Caki2 (cell line): Measurements from ENCODE around the gene BRF1. TPM values are rescaled to one million over a fixed set of nuclear protein-coding genes. Genes with fewer than 3 reads are reported as not detected.
"Not testable (repeated sequence)": the region's sequence is repeated elsewhere in the genome, so short reads cannot be mapped to it uniquely, and the experiment has no call there.

Source experiments
- DNase-seq: peaks from one replicate; pipeline ENCODE4 v3.0.0-alpha.2; 2015; ENCODE audit warnings: low read depth
- in situ Hi-C: cut with HindIII; loops from 2 replicates; pipeline ENCODE4 v1.10.0; 2016; ENCODE audit warnings: low sequenced_read_pairs, low pct_unique_long_range_greater_than_20kb, mixed read lengths
- total RNA-seq: library from RNA; depleted of rRNA; stranded (reverse); fragments of >200 nt; shearing (Covaris generic); gene quantifications from 2 replicates; pipeline ENCODE4 v1.2.3, GENCODE V29; 2014; ENCODE audit warnings: low replicate concordance

The BRF1 gene
- total RNA-seq, 1 experiment from 2014 or later: 21.8 TPM

DNA sequence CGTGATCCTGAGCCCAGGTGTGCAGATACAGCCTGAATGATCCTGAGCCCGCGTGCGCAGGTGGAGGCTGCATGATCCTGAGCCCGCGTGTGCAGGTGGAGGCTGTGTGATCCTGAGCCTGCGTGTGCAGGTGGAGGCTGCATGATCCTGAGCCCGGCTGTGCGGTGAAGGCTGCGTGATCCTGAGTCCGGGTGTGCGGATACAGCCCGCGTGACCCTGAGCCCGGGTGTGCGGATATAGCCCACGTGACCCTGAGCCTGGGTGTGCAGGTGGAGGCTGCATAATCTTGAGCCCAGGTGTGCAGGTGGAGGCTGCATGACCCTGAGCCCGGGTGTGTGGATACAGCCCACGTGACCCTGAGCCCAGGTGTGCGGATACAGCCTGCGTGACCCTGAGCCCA is 20.3 kb downstream of the BRF1 start:
- in situ Hi-C loops: no loop called here

DNA sequence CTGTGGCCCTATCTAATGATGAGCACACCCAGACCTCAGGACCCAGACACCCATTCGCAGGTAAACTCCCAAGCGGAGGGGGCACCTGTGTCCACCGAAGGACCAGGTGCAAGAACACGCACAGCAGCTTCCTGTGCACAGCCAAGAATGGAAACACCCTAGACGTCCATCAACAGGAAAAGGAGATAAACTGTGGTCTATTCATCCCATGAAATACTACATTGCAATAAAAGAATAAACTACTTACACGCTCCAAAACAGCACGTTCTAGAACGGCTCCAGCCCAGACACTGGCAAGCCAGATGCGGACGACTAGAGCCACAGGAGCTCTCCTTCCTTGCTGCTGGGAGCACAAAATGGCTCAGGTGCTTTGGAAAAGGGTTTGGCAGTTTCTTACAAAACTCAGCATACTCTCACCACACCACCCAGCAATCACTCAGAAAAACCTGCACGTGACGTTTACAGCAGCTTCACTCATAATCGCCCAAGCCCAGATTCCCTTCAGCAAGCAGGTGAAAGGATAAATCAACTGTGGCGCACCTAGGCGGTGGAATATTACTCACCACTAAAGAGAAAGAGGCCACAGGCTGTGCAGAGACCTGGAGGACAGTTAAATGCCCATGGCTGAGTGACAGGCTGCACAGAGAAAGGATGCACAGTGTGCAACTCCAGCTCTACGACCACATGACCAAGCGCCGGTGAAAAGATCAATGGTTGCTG is 21.0 kb downstream of the BRF1 start:
- DNase-seq: no peak
- in situ Hi-C loops: no loop called here

More for the DNA sequence above, 20.3 kb downstream of the BRF1 start:
- no peak for DNase-seq

DNA sequence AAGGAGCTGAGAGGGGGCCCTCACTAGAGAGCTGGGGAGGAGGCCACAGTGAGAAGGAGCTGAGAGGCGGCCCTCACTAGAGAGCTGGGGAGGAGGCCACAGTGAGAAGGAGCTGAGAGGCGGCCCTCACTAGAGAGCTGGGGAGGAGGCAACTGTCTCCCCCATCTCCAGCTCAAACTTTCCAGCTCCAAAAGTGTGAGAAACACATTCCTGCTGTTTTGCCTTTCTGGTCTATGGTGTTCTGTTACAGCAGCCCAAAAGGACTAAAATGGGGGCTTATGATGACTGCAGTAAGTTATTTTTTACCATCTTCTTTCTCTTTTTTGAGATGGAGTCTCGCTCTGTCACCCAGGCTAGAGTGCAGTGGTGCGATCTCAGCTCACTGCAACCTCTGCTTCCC is 23.4 kb downstream of the BRF1 start:
- DNase-seq, in situ Hi-C loops: not testable (repeated sequence)

DNA sequence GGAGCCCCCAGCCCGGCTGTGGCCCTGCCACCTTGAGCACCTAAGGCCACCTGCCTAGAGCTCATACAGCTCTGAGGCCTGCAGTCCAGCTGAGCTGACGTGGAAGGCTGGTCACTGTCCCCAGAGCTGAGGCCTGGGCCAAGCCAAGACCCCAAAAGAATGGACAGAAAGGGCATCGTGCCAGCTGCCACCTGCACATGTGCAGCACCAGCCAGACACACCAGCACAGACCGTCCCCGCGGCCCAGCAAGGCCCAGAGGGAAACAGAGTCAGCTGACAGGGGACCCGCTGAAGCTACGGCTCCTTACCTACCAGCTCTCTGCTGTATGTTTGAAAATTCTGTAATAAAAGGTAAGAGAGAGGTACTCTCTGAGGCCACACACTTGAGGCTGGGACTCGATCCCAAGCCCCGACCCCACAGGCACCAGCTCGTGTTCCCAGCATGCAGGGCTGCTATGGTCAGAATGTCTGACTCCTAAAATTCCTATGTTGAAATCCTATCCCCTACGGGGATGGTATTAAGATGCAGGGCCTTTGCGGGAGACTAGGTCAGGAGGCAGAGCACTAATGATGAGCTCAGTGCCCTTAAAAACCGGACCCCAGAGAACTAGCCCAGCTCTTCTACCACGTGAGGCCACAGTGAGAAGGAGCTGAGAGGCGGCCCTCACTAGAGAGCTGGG is 25.4 kb downstream of the BRF1 start:
- in situ Hi-C loops: no loop called here
- no peak for DNase-seq

DNA sequence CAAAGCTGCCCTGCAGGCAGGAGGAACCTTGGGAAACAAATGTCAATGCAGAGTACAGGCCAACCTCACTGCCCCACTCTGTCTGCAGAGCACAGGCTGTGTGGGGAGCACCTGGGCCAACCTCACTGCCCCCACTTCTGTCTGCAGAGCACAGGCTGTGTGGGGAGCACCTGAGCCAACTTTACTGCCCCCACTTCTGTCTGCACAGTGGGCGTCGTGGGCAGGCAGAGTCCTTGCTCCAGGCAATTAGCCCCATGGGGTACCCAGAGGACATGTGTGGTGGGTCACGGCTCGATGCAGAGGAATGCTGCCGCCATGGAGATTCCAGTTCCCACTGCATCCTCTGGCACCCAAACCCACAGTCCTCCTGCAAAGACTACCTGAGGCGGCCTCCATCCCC is 26.2 kb downstream of the BRF1 start:
- in situ Hi-C loops: no loop called here
- no peak for DNase-seq

DNA sequence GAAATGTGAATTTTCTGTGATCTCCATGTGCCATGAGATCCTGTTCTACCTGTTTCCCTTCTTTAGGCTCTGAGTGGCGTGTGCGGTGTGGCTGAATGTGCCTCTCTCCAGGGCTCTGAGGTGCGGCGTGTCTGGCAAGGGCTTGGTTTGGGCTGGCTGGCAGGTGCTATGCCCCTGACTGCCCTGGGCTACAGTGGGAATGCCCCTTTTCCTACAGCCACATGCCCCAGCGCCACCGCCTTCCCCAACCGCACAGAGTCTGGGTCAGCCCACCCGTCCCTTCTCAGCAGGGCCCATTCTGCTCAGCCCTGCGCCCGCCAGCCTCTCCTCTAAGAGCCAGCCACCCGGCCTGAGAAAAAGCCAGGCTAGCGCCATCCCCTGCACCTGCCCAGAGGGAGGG is 27.7 kb downstream of the BRF1 start:
- in situ Hi-C loops: no loop called here
- no peak for DNase-seq

DNA sequence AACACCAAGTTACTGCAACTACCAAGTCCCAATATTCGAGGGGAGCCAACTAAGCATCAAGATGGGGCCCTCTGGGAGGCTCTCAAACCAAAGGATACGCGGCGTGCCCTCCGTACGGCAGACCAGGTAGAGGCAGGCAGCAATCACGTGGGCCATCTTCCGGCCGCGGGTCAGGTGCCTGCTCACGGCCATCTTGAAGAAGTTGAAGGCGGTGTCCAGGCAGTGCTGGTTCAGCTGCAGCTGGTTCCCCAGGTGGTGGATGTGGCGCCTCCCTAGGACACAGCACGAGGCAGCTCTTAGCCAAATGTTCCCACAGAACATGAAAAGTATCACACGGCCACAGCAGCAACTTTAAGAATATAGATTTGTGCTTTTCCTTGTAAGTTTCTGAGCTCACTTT is 28.2 kb downstream of the BRF1 start:
- in situ Hi-C loops: no loop called here
- DNase-seq: no peak

DNA sequence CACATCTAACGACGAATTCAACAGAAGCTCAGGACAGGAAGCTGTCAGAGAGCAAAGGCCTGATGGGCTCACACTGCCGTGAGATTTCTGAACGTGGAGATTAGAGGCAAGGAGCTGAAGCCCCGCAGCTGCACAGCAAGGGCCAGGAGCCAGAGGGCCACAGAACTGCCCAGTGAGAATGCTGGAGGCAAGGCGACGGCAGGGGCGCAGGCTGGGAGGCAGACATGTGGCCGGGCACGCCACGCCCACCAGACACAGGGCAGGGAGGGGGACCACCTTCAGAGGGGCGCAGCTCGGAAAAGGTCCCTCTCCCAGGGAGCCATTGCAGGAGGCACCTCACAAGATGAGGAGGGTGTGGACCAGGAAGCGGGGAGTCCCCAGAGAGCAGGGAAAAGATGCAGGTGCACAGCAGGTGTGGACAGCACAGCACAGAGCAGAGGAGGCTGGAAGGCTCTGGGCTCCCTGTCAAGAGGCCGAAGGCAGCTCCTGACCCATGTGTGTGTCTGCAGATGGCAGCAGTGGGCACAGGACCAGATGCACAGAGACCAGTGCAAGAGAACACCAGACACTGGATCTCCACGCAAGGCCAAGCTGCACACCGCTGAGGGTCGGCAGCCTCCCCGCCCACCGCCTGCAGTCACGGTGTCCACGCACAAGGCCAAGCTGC is 29.4 kb downstream of the BRF1 start:
- in situ Hi-C loops: no loop called here

DNA sequence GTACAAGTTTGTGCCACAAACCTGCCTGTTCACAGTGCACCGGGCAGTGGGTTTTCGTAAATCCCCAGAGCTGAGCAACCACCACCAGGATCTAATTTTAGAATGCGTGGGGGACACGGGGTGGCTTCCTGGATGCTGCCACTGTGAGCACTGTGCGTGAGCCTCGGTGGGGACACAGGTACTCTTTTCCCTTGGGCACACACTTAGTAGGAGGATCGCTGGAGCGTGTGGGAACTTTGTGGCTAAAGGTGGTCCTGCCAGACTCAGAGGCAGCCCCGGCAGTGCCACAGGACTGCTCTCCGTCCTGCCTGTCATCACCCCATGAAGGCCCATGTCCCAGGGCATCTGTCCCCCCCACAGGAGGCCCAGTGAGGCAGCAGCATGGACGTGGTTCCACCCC is 31.4 kb downstream of the BRF1 start:
- DNase-seq: no peak
- in situ Hi-C loops: no loop called here

More for the DNA sequence above, 29.4 kb downstream of the BRF1 start:
- DNase-seq: no peak

DNA sequence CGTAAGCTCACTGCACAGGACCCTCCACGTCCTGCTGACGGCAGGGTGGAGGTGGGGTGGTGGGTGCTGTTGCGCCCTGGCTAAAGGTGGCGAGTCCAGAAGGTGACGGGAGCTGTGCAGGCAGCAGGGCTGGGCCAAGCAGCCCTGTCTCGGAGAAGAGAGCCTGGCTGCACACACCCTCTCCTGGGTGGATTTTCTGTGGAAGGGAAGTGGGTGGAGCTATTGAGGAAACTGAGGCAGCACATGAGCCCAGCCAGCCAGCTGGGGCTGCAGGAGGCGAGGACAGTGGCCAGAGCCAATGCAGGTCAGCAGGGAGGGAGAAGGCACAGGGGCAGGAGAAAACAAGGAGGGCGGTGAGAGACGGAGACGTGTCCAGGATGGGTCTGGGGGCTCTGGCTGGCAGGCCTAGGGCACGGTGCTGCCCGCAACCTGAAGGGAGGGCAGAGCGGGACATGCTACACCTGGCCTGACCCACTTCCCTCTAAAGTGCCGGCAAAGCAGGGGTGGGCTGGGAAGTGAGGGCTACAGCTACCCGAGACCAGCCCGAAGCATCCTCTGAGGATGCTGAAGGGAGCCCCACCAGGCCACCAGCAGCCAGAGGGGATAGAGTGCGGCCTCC is 32.0 kb downstream of the BRF1 start:
- in situ Hi-C loops: no loop called here
- no peak for DNase-seq

DNA sequence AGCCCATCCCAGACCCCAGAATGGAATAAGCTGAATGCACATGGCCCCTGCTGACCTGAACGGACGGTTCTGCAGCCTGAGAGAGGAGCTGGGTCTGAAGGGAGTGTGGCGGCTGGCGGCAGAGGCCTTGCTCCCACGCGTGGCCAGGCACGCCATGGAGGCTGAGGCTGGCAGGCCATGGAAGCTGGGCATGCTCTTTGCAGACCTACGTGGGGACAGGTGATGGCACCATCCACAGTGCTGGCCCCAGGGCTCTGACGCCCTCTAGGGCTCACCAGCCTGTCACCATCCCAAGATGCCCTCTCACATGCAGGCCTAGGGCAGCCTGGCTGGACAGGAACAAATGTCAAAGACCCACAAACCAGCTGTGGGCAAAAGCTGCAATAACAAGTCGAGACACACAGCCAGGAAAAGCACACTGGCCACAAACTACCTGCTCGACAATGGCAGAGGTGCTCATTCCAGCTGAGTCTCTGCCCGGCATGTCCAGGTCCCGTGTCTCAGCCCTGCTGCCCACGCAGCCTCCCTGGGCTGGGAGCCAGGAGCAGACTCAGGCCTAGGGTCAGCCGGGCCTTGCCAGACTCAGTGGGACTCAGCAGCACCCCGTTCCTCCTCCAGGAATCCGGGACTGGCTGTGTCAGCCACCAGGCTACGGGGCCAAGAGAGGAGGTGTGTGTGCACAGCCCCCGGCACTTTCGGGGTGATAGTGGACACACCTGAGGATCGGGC is 32.8 kb downstream of the BRF1 start:
- DNase-seq: no peak
- in situ Hi-C loops: no loop called here

DNA sequence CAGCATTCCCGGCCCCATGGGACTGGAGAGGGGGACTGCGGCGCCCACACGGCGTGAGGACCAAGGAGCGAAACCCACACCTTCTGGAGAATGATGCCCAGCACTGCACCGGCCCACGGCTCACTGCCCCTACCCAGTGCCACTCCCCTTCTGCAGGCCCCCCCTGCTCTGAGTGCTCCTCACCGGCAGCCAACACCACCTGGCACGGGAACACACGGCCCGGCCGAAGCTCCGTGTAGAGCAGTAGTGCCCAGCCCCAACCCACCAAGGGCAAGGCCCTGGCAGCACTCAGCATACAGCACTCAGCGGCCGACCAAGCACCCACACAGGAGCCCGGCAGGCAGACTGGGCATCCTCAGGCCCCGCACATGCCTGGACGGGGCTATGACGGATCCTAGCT is 39.0 kb downstream of the BRF1 start:
- in situ Hi-C loops: no loop called here
- no peak for DNase-seq

DNA sequence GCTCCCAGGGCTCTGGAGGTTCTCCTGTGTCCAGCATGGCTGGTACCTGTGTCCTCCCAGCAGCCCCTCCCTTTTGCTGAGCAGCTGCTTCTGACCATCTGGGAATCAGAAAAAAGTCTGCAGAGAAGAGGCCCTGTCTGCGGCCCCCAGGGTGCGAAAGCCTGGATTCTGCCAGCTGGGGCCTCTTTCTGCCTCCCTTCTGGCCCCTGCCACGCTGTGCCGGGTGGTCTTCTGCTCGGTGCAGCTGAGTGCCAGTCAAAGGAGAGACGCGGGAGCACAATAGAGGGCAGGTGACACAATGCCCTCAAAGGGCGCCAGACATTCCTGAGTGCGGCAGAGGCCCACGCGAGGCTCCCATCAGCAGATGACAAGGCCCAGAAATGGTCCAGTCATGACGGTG is 39.8 kb downstream of the BRF1 start:
- in situ Hi-C loops: no loop called here
- DNase-seq: no peak

DNA sequence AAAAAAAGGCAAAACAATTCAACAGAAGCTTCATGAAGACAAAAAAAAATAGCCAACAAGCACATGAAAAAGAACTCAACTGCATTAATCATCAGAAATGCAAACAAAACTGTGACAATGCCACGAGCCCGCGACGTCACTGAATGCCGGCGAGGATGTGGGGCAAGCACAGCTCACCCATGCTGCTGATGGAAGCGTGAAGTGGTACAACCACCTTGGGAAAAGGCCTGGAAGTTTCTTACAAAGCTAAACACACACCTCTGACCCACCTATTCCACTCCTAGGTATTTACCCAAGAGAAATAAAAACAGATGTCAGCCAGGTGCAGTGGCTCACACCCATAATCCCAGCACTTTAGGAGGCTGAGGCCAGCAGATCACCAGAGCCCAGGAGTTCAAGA is 42.0 kb downstream of the BRF1 start:
- in situ Hi-C loops: no loop called here
- DNase-seq: no peak

DNA sequence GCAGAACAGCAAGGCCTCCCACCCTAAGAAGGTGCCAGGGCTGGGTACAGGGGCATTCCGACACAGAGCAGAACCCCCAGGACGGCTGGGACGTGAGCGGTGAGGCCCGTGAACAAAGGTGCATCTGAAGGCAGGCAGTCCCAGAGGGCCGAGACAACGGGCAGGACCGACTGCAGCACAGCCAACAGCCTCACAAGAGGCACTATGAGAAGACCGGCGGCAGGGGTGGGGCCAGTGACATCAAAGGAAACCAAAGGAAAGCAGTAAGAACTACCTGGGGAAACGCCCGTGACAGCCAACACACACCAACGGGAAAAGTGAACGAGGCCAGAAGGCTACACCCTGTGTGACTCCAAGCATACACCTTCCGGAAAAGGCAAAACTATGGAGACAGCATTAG is 43.3 kb downstream of the BRF1 start:
- no peak for DNase-seq
- in situ Hi-C loops: no loop called here

DNA sequence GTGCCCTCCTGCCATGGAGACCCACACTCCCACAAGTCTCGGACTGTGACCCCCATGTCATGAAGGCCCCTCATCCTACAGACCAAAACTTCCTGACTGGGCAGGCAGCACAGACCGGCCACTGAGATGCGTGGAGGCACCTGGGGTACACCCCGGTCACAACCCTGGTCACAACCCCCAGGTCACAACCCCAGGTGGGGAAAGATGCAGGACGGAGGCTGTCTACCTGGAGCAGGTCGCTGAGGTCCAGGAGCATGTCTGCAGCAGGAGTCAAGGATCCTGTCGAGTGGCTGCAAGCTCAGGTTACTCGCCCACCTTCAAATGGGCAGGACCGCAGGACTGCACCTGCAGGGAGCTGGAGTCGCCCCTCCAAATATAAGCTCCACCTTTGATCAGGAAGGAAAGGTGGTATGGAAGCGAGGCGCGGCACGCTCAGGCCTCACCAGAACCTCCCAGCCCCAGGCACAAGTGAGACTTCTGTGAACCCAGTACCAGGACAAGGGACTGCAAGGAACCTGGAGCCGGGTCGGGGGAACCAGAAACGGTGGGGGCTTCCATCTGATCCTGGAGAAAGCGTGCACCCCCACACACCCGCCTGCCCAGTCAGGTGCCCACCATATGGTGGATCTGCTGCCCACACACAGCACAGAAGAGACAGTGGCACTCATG is 44.4 kb downstream of the BRF1 start:
- in situ Hi-C loops: no loop called here
- no peak for DNase-seq

DNA sequence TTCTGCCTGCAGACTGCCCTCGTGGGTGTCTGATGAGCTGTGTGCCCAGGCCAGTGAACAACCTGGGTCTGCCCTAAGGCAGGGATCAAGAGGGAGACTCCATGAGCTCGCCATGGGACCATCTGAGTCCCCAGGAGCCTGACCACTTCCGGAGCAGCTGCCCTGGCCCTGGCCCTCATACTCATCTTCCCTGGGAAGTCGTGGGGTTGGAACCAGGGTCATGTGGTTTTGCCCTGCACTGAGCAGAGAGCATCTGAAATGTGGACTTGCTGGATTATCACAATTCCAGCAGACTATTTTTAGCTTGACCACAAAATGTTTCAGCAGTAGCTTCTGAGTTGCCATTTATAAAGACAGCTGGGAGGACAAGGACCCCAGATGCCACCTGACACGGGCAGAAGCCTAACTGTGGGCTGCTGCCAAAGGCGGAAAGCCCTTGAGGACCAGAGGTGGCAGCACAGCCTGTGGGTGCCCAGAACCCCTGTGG is 45.7 kb downstream of the BRF1 start:
- DNase-seq: no peak
- in situ Hi-C loops: no loop called here

DNA sequence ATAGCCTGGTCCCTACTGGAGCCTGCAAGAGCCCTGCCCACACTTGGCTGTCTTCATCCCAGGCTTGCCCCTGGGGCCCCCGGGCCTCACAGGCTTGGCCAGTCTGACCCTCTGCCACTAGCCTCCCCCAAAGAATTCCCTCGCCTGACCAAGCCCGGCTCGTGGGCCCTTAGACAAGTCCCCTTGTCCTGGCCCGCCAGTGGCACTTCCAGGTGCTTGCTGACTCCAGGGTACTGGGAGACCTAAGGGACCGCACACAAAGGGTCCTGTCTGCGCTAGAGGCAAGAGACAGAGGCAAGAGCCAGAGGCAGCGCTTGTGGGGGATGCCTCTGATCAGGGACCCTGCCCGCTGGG is 47.5 kb downstream of the BRF1 start:
- DNase-seq: no peak
- in situ Hi-C loops: no loop called here
